C4-2B (cell line): ENCODE results near the gene MTFR2.

Experiments used
- H3K27ac ChIP-seq: fragments of 450-650 bp; 2 replicates; pipeline ENCODE4 v1.5.1; 2017
- CTCF ChIP-seq: fragments of 450-650 bp; conservative IDR thresholded peaks from 2 replicates; pipeline ENCODE4 v1.5.1; 2017; ENCODE audit warnings: mild to moderate bottlenecking
- ZFX ChIP-seq: fragments of 450-650 bp; IDR thresholded peaks from 2 replicates; pipeline ENCODE4 v1.6.1; 2017

MTFR2 gene

GRCh38 chr6:136253734-136254133, 3.6 kb upstream of the MTFR2 start:
- no peak overlapping the region for H3K27ac ChIP-seq
- TF ChIP-seq CTCF, result no peak
- no peak for TF ChIP-seq ZFX

- TF ChIP-seq ZFX (no peak), CTCF (no peak)
- no peak overlapping the region for H3K27ac ChIP-seq
Observed at GRCh38 chr6:136252441-136252840, 2.3 kb upstream of the MTFR2 start.

DNA sequence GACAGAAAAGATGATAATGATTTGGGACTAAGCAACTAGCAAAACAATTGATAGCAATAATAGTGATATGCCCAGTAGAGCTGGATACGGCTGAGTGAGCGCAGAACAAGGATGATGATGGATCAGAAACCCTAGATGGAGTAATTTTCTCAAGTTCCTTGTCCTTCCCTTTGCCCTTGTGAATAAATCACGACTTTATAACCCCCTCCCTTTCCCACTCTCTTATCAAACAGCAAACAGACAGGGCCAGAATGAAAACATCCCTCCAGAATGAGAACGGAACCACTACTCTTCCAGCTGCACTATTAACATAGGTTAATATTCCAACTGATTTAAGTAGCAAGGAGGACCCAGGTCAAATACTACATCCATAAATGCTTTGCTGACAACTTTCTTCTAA, 1.3 kb upstream of the MTFR2 start:
- TF ChIP-seq ZFX (no peak), CTCF (no peak)
- no peak overlapping the region for H3K27ac ChIP-seq

GRCh38 chr6:136250686-136251008, 536 bp upstream of the MTFR2 start:
- H3K27ac ChIP-seq, result peak overlapping the region; percentile 73
- TF ChIP-seq CTCF (no peak), ZFX (no peak)

DNA sequence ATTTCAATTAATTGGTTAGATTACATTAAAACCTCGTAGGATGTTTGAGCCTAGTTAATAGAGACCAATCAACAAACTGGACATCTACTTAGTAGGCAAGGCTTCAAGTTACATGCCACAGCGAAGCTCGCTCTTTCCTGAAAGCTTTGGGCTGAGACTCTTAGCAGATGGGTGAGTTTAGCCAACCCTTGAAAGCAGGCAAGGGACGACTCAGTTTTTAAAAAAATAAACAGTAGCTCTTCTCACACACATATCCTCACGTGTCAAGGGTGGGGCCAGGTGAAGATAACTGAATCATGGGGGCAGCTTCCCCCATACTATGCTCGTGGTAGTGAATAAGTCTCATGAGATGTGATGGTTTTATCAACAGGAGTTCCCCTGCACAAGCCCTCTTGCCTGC, 775 bp downstream of the MTFR2 start:
- TF ChIP-seq ZFX, result no peak
- no peak for TF ChIP-seq CTCF
- peak overlapping the region; percentile 73 for H3K27ac ChIP-seq

- H3K27ac ChIP-seq, result no peak overlapping the region
- TF ChIP-seq ZFX, result no peak
- TF ChIP-seq CTCF, result no peak
Observed at GRCh38 chr6:136244061-136244616, 6.0 kb downstream of the MTFR2 start.

- H3K27ac ChIP-seq, result no peak overlapping the region
- TF ChIP-seq CTCF (no peak), ZFX (no peak)
Observed at GRCh38 chr6:136236466-136237293, 13.4 kb downstream of the MTFR2 start.
